HepG2 (cell line): ENCODE measurements around the gene ZC3H7B. TPM values are rescaled to one million over a fixed set of nuclear protein-coding genes. Genes with fewer than 3 reads are reported as not detected.
A peak's percentile ranks its signal among the peaks of the same experiment; 100 is the strongest.

Experiments used
- ATAC-seq: fragments of 200-7000 bp; cut with Tn5 transposase; 3 replicates; pipeline ENCODE4 v1.9.1; 2020; ENCODE audit warnings: mild to moderate bottlenecking, moderate library complexity
- BruUV-seq: library from RNA; stranded (reverse); fragments of 400-500 nt; replicated peaks from 2 replicates; lab custom pipeline; 2021; lab: Mats Ljungman, UMichigan
- CTCF ChIA-PET: fragments of 300-600 bp; formaldehyde crosslinking; extraction: SDS; loops from one replicate; lab custom pipeline; 2021; ENCODE audit warnings: low total read pairs, inconsistent platforms, low intra/inter-chr PET ratio; lab: Yijun Ruan, JAX
- POLR2A ChIA-PET: fragments of 350-600 bp; sonication (Branson Sonifier 250); formaldehyde crosslinking; loops from one replicate; lab custom pipeline; 2020; ENCODE audit warnings: antibody characterized with exemption, inconsistent platforms; lab: Yijun Ruan, JAX
- DNase-seq: peaks from one replicate; pipeline ENCODE4 v3.0.0-alpha.2; 2015; ENCODE audit warnings: low spot score
- FAIRE-seq: peaks from 3 replicates; lab custom pipeline; 2011; peaks lifted over from hg19 to GRCh38; lab: Jason Lieb, UNC
- H2AFZ ChIP-seq: one replicate; pipeline ENCODE4 v1.6.1; 2011; ENCODE audit warnings: low read length, inconsistent platforms
- H3K27ac ChIP-seq: fragments of 300-600 bp; 3 replicates; pipeline ENCODE4 v1.8.0; 2011; ENCODE audit warnings: mixed run types, mild to moderate bottlenecking, mixed read lengths, low read length, inconsistent platforms; ENCODE audit not compliant: insufficient read depth; ENCODE audit errors: extremely low read length
- H3K27me3 ChIP-seq, 2 experiments: fragments of 200-600 bp in 1 of 2; 2 replicates in 1 of 2; 3 replicates in 1 of 2; pipeline versions ENCODE4 v1.6.0 to v1.8.0; 2011; ENCODE audit warnings: low read length in 2 of 2, mild to moderate bottlenecking in 2 of 2, moderate library complexity in 2 of 2, inconsistent platforms in 1 of 2; ENCODE audit not compliant: insufficient read depth in 2 of 2, control insufficient read depth in 1 of 2
- H3K36me3 ChIP-seq, 2 experiments: fragments of 200-600 bp in 1 of 2; replicated peaks in 1 of 2; 2 replicates in 1 of 2; 3 replicates in 1 of 2; pipeline versions ENCODE4 v1.5.1 to v1.8.0; 2011; ENCODE audit warnings: low read length in 2 of 2, inconsistent platforms in 1 of 2; ENCODE audit not compliant: insufficient read depth in 2 of 2, control insufficient read depth in 1 of 2
- H3K4me1 ChIP-seq: 2 replicates; pipeline ENCODE4 v1.5.1; 2012; ENCODE audit warnings: low read length, inconsistent platforms; ENCODE audit not compliant: insufficient read depth
- H3K4me2 ChIP-seq: 2 replicates; pipeline ENCODE4 v1.6.0; 2011; ENCODE audit warnings: low read depth, low read length, inconsistent platforms
- H3K4me3 ChIP-seq, 3 experiments: fragments of 200-600 bp in 1 of 3; sonication (generic), shearing (Covaris generic) in 1 of 3; replicated peaks in 1 of 3; 2 replicates each; pipeline ENCODE4 v1.5.1; 2011 to 2016; ENCODE audit warnings: low read length in 3 of 3, inconsistent platforms in 2 of 3, low read depth in 2 of 3, mild to moderate bottlenecking in 2 of 3, control low read depth in 1 of 3, mixed read lengths in 1 of 3; ENCODE audit not compliant: insufficient read depth in 1 of 3
- H3K79me2 ChIP-seq: one replicate; pipeline ENCODE4 v1.6.1; 2011; ENCODE audit warnings: low read length, inconsistent platforms; ENCODE audit not compliant: insufficient read depth
- H3K9ac ChIP-seq: 2 replicates; pipeline ENCODE4 v1.6.0; 2011; ENCODE audit warnings: mild to moderate bottlenecking, low read depth, low read length, inconsistent platforms; ENCODE audit not compliant: insufficient read depth
- H3K9me3 ChIP-seq: 2 replicates; pipeline ENCODE4 v1.5.1; 2012; ENCODE audit warnings: mild to moderate bottlenecking, low read length
- H4K20me1 ChIP-seq: 2 replicates; pipeline ENCODE4 v1.6.0; 2011; ENCODE audit warnings: inconsistent platforms, mild to moderate bottlenecking, low read length, moderate library complexity; ENCODE audit not compliant: insufficient read depth
- PCBP1 ChIP-seq: fragments of 200-400 bp; formaldehyde crosslinking; IDR thresholded peaks from 2 replicates; pipeline ENCODE4 v1.6.1; 2017; ENCODE audit warnings: mild to moderate bottlenecking, low read depth, low read length, borderline replicate concordance
- ZBTB4 ChIP-seq: sonication (generic); formaldehyde crosslinking; IDR thresholded peaks from 2 replicates; pipeline ENCODE4 v1.4.0; 2020; ENCODE audit warnings: missing genetic modification reagents, mild to moderate bottlenecking, borderline replicate concordance
- ZNF296 ChIP-seq: sonication (generic); formaldehyde crosslinking; conservative IDR thresholded peaks from 2 replicates; pipeline ENCODE4 v1.5.0; 2020; ENCODE audit warnings: mild to moderate bottlenecking, missing genetic modification reagents
- ZNF512 ChIP-seq: sonication (generic); formaldehyde crosslinking; IDR thresholded peaks from 2 replicates; pipeline ENCODE4 v1.4.0; 2020; ENCODE audit warnings: mild to moderate bottlenecking, missing genetic modification reagents
- ZNF770 ChIP-seq: sonication (generic); formaldehyde crosslinking; IDR thresholded peaks from 2 replicates; pipeline ENCODE4 v1.5.0; 2020; ENCODE audit warnings: mild to moderate bottlenecking, missing genetic modification reagents
- WGBS: methylation state at CpG from one replicate; pipeline ENCODE4 v1.1.6; 2017; ENCODE audit warnings: low lambda C conversion rate; 5-methylcytosine and 5-hydroxymethylcytosine counted together
- in situ Hi-C: cut with HindIII; loops from 2 replicates; pipeline ENCODE4 v1.10.0; 2017; ENCODE audit warnings: low pct_unique_long_range_greater_than_20kb; ENCODE audit not compliant: extremely low pct_ligation_motif_present
- intact Hi-C: fragments of 100-400 bp; cut with micrococcal nuclease; formaldehyde crosslinking; loops from one replicate; pipeline ENCODE4 v1.10.0; 2022; ENCODE audit not compliant: unreplicated experiment
- polyA plus RNA-seq, 8 experiments: library from polyadenylated mRNA; depleted of rRNA in 3 of 8; stranded (reverse) in 7 of 8; unstranded in 1 of 8; fragments of >200 nt; fragmentation: Illumina TruSeq in 4 of 8; extraction: Trizol in 4 of 8; gene quantifications; 2 replicates each; pipeline versions ENCODE4 v1.2.1 to v1.2.3, GENCODE V29; 2011 to 2016; ENCODE audit warnings: low read depth in 4 of 8, missing spikeins in 1 of 8, mixed read lengths in 1 of 8; ENCODE audit not compliant: insufficient read depth in 1 of 8
- total RNA-seq, 5 experiments: library from RNA; depleted of rRNA; stranded (reverse); fragments of >200 nt; fragmentation: Illumina TruSeq; extraction: Trizol; gene quantifications; 2 replicates each; pipeline ENCODE4 v1.2.3, GENCODE V29; 2016; ENCODE audit warnings: low read depth in 1 of 5

ZC3H7B gene
- total and polyA plus RNA-seq, 2 of the 13 experiments (the other 11 are each of a cell fraction or from before 2014, with no cell fraction given) = 26.4 to 37.2 TPM

GRCh38 chr22:41288245-41288946, 12.9 kb upstream of the ZC3H7B start (continued):
- TF ChIP-seq ZBTB4 (CRISPR knock-in tag) (no peak), ZNF296 (CRISPR knock-in tag) (no peak), PCBP1 (no peak)

DNA sequence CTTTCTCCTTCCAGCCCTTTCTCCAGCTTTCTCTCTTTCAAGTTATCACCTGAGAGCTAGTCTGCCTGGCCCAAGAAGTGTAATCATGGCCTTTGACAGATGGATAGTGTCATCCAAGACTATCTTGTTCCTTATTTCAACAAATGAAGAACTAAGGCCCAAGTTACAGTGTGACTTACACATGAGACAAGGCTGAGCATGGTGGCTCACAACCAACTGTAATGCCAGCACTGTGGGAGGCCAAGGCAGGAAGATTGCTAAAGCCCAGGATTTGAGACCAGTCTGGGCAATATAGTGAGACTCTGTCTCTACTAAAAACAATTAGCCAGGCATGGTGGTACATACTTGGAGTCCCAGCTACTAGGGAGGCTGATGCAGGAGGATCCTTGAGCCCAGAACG, 11.7 kb upstream of the ZC3H7B start:
- no peak overlapping the region for H3K4me2 ChIP-seq
- BruUV-seq = no TSS peak
- H3K4me1 ChIP-seq = peaks cover 46% of the 10 kb centered on the region
- H2AFZ ChIP-seq = no peak overlapping the region
- FAIRE-seq (no peak), DNase-seq (no peak), ATAC-seq (no peak)
- H3K27me3 ChIP-seq = no peaks in the 10 kb centered on the region; a peak in 1 of 5 replicates
- 0 out of 5 replicates have a peak, but pooled peaks cover 0 to under 1% of the 10 kb centered on the region in 2 experiments for H3K36me3 ChIP-seq
- TF ChIP-seq ZNF770 (CRISPR knock-in tag) = peak; percentile 14; the same call in 1 of the 2 replicates
- no peak for TF ChIP-seq ZNF512
- in situ Hi-C loops (no loop called here), intact Hi-C loops (loop anchor here (5.0 to 10.0 kb wide), 2 partner anchors 52 to 155 kb away; partner anchors contain the start of gene TOB2)
- WGBS = 93% methylated on average over 1 of the region's 1 CpG
- no peak overlapping the region for H3K27ac ChIP-seq
- H4K20me1 ChIP-seq = no peaks in the 10 kb centered on the region
- peaks cover 9% of the 10 kb centered on the region for H3K79me2 ChIP-seq
- no peak overlapping the region for H3K4me3 ChIP-seq
- ChIA-PET POLR2A (interaction anchor here (6.0 kb wide), 1 partner anchor 91 kb away, joined by 49 read pairs; the partner anchor contains the start of gene TEF), CTCF (no interaction called here)
- no peaks in the 10 kb centered on the region for H3K9me3 ChIP-seq
- no peak overlapping the region for H3K9ac ChIP-seq
